ENCODE data around the gene ESD. TPM values are rescaled to one million over a fixed set of nuclear protein-coding genes. Genes with fewer than 3 reads are reported as not detected.

ESD gene
- total RNA-seq, 1 experiment from 2014 or later: 71.6 TPM

DNA sequence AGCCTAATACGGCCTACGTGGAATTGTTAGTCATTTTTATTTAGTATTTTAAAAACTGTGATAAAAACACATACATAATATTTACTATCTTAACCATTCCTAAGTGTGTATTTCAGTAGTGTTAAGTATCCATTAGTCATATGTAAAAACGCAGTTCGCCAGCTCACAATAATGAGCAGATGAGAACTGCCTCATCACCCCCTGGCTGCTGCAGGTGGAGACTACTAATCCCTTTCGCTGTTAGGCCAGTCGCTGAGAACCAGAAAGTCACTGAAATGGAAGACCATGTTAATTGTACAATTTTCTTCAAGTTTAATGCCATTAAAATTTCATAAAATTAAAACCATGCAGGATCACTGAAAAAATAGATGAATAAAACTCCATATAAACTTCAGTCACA, 1.6 kb downstream of the ESD start:
- Mint-ChIP-seq H3K4me1 (ENCODE audit: low read depth, unreplicated experiment) (peaks cover 30% of the 10 kb centered on the region), H3K27me3 (ENCODE audit: unreplicated experiment) (no peaks in the 10 kb centered on the region), H3K4me3 (ENCODE audit: low read depth, unreplicated experiment) (peak overlapping the region; percentile 87), H3K9me3 (ENCODE audit: low read depth, unreplicated experiment) (no peaks in the 10 kb centered on the region), H3K36me3 (ENCODE audit: insufficient read depth, unreplicated experiment) (peaks cover 19% of the 10 kb centered on the region), H3K27ac (ENCODE audit: unreplicated experiment) (no peak overlapping the region)
- CTCF ChIA-PET: no interaction called here
- TF ChIP-seq, protein P1, sequence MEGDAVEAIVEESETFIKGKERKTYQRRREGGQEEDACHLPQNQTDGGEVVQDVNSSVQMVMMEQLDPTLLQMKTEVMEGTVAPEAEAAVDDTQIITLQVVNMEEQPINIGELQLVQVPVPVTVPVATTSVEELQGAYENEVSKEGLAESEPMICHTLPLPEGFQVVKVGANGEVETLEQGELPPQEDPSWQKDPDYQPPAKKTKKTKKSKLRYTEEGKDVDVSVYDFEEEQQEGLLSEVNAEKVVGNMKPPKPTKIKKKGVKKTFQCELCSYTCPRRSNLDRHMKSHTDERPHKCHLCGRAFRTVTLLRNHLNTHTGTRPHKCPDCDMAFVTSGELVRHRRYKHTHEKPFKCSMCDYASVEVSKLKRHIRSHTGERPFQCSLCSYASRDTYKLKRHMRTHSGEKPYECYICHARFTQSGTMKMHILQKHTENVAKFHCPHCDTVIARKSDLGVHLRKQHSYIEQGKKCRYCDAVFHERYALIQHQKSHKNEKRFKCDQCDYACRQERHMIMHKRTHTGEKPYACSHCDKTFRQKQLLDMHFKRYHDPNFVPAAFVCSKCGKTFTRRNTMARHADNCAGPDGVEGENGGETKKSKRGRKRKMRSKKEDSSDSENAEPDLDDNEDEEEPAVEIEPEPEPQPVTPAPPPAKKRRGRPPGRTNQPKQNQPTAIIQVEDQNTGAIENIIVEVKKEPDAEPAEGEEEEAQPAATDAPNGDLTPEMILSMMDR (IDR thresholded peaks at IDR 0.05; ENCODE audit: unreplicated experiment): no peak
- BruUV-seq (replicated peaks): no TSS peak
- intact Hi-C loops (cut with micrococcal nuclease; ENCODE audit: unreplicated experiment): no loop called here
- no peak for DNase-seq

DNA sequence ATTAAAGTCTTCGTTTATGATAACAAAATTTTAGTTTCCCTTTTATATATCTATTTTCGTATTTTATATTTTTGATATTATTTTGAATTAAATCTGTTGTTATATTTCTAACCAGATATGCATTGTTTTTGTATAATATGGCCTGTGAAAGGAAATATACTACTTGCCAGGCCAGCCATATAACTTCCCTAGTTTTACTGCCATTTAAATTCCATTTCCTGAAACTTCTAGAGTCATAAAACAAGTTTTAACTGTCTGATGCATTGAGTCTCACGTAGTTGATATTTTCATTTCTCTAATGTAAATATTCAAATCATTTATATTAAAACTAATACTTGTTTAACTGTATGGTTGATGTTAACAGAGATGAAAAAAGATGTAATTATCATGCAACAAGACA, 13.5 kb downstream of the ESD start:
- Mint-ChIP-seq H3K27ac (ENCODE audit: unreplicated experiment) (no peak overlapping the region), H3K4me1 (ENCODE audit: low read depth, unreplicated experiment) (no peaks in the 10 kb centered on the region), H3K9me3 (ENCODE audit: low read depth, unreplicated experiment) (no peaks in the 10 kb centered on the region), H3K4me3 (ENCODE audit: low read depth, unreplicated experiment) (no peak overlapping the region), H3K36me3 (ENCODE audit: insufficient read depth, unreplicated experiment) (no peaks in the 10 kb centered on the region), H3K27me3 (ENCODE audit: unreplicated experiment) (no peaks in the 10 kb centered on the region)
- CTCF ChIA-PET: no interaction called here
- BruUV-seq (replicated peaks): no TSS peak
- intact Hi-C loops (cut with micrococcal nuclease; ENCODE audit: unreplicated experiment): no loop called here
- no peak for DNase-seq
- TF ChIP-seq, protein P1 (IDR thresholded peaks at IDR 0.05; ENCODE audit: unreplicated experiment): no peak

DNA sequence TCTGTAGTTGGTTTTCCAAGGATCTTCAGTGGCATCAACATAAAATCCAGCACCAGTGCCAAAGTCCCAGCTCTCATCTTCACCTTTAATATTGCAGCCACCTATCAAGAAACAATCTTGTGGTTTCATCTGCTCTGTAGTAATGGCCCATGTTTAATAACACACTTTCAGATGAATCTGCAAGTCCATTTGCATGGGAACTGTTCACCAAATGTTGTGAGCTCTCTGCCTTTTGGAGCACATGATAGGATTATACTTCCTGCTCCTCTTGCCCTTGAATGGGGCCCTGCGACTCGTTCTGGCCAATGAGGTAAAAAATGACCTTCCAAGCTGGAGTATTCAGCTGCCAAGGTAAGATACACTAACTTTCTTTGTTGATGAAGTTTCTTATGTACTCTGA, 14.3 kb downstream of the ESD start:
- Mint-ChIP-seq H3K4me3 (ENCODE audit: low read depth, unreplicated experiment) (no peak overlapping the region), H3K4me1 (ENCODE audit: low read depth, unreplicated experiment) (no peaks in the 10 kb centered on the region), H3K9me3 (ENCODE audit: low read depth, unreplicated experiment) (no peaks in the 10 kb centered on the region), H3K27ac (ENCODE audit: unreplicated experiment) (no peak overlapping the region), H3K36me3 (ENCODE audit: insufficient read depth, unreplicated experiment) (peaks cover 4% of the 10 kb centered on the region), H3K27me3 (ENCODE audit: unreplicated experiment) (no peaks in the 10 kb centered on the region)
- intact Hi-C loops (cut with micrococcal nuclease; ENCODE audit: unreplicated experiment): no loop called here
- TF ChIP-seq, protein P1 (IDR thresholded peaks at IDR 0.05; ENCODE audit: unreplicated experiment): no peak
- BruUV-seq (replicated peaks): no TSS peak
- DNase-seq: no peak
- CTCF ChIA-PET: no interaction called here

DNA sequence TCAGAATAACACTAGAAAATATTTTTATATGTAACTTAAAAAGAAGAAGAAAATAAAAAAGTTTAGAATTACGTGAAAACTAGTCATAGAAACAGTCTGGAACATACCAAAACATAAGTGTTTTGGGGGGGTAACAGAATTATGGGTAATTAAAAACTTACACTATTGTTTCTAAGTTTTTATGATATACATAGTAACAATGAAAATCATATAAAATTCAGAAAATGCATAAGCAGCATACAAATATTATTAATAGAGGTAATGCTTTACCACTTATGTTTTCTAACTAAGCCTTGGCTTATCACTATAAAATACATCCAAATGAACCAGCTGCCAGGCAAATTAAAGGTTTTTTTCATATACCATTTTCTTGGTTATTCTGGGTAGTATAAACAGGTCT, 14.9 kb downstream of the ESD start:
- no peaks in the 10 kb centered on the region for H3K9me3 Mint-ChIP-seq (ENCODE audit: low read depth, unreplicated experiment)
- no peaks in the 10 kb centered on the region for H3K4me1 Mint-ChIP-seq (ENCODE audit: low read depth, unreplicated experiment)
- no peak overlapping the region for H3K4me3 Mint-ChIP-seq (ENCODE audit: low read depth, unreplicated experiment)
- CTCF ChIA-PET: no interaction called here
- BruUV-seq (replicated peaks): no TSS peak
- TF ChIP-seq, protein P1 (IDR thresholded peaks at IDR 0.05; ENCODE audit: unreplicated experiment): no peak
- no peak overlapping the region for H3K27ac Mint-ChIP-seq (ENCODE audit: unreplicated experiment)
- DNase-seq: no peak
- peaks cover 4% of the 10 kb centered on the region for H3K36me3 Mint-ChIP-seq (ENCODE audit: insufficient read depth, unreplicated experiment)
- no peaks in the 10 kb centered on the region for H3K27me3 Mint-ChIP-seq (ENCODE audit: unreplicated experiment)
- intact Hi-C loops (cut with micrococcal nuclease; ENCODE audit: unreplicated experiment): no loop called here

DNA sequence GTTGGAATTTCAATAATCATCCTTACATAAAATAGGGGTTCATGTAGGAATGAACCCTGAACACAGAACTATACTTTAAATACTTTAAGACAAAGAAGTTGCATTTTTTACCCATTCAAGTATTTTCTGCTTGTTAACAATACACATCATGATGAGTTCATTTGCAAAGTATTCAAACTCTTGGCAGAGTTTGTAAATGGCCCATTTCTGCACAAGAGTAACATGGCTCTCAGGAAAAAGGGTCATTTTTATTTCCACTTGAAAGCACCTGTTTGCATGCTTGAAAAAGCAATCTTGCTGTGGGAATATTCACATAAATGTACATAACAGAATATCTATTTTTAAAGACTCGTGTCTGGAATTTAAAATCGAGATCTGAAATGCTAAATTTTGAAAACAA, 18.1 kb downstream of the ESD start:
- Mint-ChIP-seq H3K27ac (ENCODE audit: unreplicated experiment) (no peak overlapping the region), H3K4me3 (ENCODE audit: low read depth, unreplicated experiment) (no peak overlapping the region), H3K36me3 (ENCODE audit: insufficient read depth, unreplicated experiment) (peaks cover 4% of the 10 kb centered on the region), H3K9me3 (ENCODE audit: low read depth, unreplicated experiment) (no peaks in the 10 kb centered on the region), H3K4me1 (ENCODE audit: low read depth, unreplicated experiment) (no peaks in the 10 kb centered on the region), H3K27me3 (ENCODE audit: unreplicated experiment) (no peaks in the 10 kb centered on the region)
- intact Hi-C loops (cut with micrococcal nuclease; ENCODE audit: unreplicated experiment): no loop called here
- TF ChIP-seq, protein P1 (IDR thresholded peaks at IDR 0.05; ENCODE audit: unreplicated experiment): no peak
- no peak for DNase-seq
- CTCF ChIA-PET: no interaction called here
- BruUV-seq (replicated peaks): no TSS peak

Measured in Calu3 (cell line).